Hepatocyte (in vitro differentiated cells): ENCODE measurements around the gene DMXL1. TPM values are rescaled to one million over a fixed set of nuclear protein-coding genes. Genes with fewer than 3 reads are reported as not detected.
"Not testable (repeated sequence)": the region's sequence is repeated elsewhere in the genome, so short reads cannot be mapped to it uniquely, and the experiment has no call there.

Source experiments
- DNase-seq: peaks from one replicate; pipeline ENCODE4 v3.0.0-alpha.2; 2016; ENCODE audit warnings: low spot score
- H2AFZ ChIP-seq: fragments of 200-600 bp; sonication (generic); 2 replicates; pipeline ENCODE4 v1.6.0; 2016; ENCODE audit warnings: antibody characterized with exemption, mild to moderate bottlenecking
- H3K27ac ChIP-seq: fragments of 200-600 bp; sonication (generic); 2 replicates; pipeline ENCODE4 v1.5.1; 2016; ENCODE audit warnings: mild to moderate bottlenecking
- H3K27me3 ChIP-seq: fragments of 200-600 bp; sonication (generic); 2 replicates; pipeline ENCODE4 v1.6.1; 2016
- H3K36me3 ChIP-seq: fragments of 200-600 bp; sonication (generic); replicated peaks from 2 replicates; pipeline ENCODE4 v1.5.1; 2016; ENCODE audit warnings: low read depth; ENCODE audit not compliant: insufficient read depth
- H3K4me1 ChIP-seq: fragments of 200-600 bp; sonication (generic); 2 replicates; pipeline ENCODE4 v1.5.1; 2016; ENCODE audit warnings: mild to moderate bottlenecking, moderate library complexity; ENCODE audit not compliant: insufficient read depth
- H3K4me2 ChIP-seq: fragments of 200-600 bp; sonication (generic); 2 replicates; pipeline ENCODE4 v1.6.0; 2016
- H3K4me3 ChIP-seq: fragments of 200-600 bp; sonication (generic); 2 replicates; pipeline ENCODE4 v1.5.1; 2016; ENCODE audit warnings: mild to moderate bottlenecking
- H3K79me2 ChIP-seq: fragments of 200-600 bp; sonication (generic); 2 replicates; pipeline ENCODE4 v1.6.0; 2017; ENCODE audit warnings: mild to moderate bottlenecking
- H3K9me2 ChIP-seq: fragments of 200-600 bp; sonication (generic); replicated peaks from 2 replicates; pipeline ENCODE4 v1.6.0; 2017; ENCODE audit warnings: mild to moderate bottlenecking; ENCODE audit not compliant: insufficient read depth
- H3K9me3 ChIP-seq: fragments of 200-600 bp; sonication (generic); 2 replicates; pipeline ENCODE4 v1.5.1; 2016; ENCODE audit warnings: low read depth, mild to moderate bottlenecking
- H4K20me1 ChIP-seq: fragments of 200-600 bp; sonication (generic); 2 replicates; pipeline ENCODE4 v1.6.0; 2016; ENCODE audit warnings: mild to moderate bottlenecking; ENCODE audit not compliant: insufficient read depth, poor library complexity, severe bottlenecking
- CTCF ChIP-seq: fragments of 200-600 bp; sonication (generic); IDR thresholded peaks from 2 replicates; pipeline ENCODE4 v1.5.1; 2016; ENCODE audit warnings: antibody characterized with exemption, mild to moderate bottlenecking; ENCODE audit not compliant: poor library complexity
- EZH2 ChIP-seq: fragments of 200-600 bp; sonication (generic); IDR thresholded peaks from 2 replicates; pipeline ENCODE4 v1.6.1; 2016; ENCODE audit warnings: antibody characterized with exemption, mild to moderate bottlenecking, borderline replicate concordance
- EZH2phosphoT487 ChIP-seq: fragments of 200-600 bp; sonication (generic); IDR thresholded peaks from one replicate; pipeline ENCODE4 v1.6.1; 2018; ENCODE audit warnings: antibody characterized with exemption, mild to moderate bottlenecking, low read depth, moderate library complexity; ENCODE audit not compliant: unreplicated experiment, severe bottlenecking
- WGBS: methylation state at CpG from one replicate; pipeline ENCODE4 v1.1.6; 2016; ENCODE audit warnings: low lambda C conversion rate; ENCODE audit errors: missing lambda C conversion rate; 5-methylcytosine and 5-hydroxymethylcytosine counted together
- polyA plus RNA-seq: library from polyadenylated mRNA; unstranded; fragments of >200 nt; fragmentation: Nextera tagmentation; extraction: Ambion mirVana; gene quantifications from 2 replicates; pipeline ENCODE4 v1.2.1, GENCODE V29; 2016
- total RNA-seq: library from RNA; depleted of rRNA; stranded (reverse); fragments of >200 nt; gene quantifications from 2 replicates; pipeline ENCODE4 v1.2.3, GENCODE V29; 2014

DMXL1 gene
- total and polyA plus RNA-seq, 2 experiments from 2014 or later: 13.3 to 46.1 TPM

DNA sequence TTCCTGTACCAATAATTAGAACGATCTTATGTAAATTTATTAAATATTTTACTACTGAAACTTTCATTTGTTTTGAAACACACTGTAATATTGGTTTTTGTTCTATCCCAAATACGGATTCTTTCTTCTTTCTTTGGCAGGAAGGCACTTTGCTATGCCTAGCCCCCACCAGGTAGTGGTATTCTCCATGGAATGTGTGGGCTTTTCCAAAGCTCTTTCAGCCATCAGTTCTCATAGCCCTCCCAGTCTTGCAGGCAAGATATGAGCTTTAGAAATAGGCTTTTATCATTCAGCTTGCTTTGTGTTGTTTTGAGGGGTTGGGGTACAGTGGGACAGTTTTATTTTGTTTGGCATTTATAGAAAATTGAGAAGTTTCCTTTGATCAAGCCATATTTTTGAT is 107.5 kb downstream of the DMXL1 start:
- no peak for DNase-seq
- Histone ChIP-seq H3K27me3 (no peaks in the 10 kb centered on the region), H2AFZ (no peak overlapping the region), H3K27ac (no peak overlapping the region), H3K36me3 (no peaks in the 10 kb centered on the region), H3K4me3 (no peak overlapping the region), H3K4me1 (no peaks in the 10 kb centered on the region), H3K79me2 (no peaks in the 10 kb centered on the region), H3K9me3 (no peaks in the 10 kb centered on the region), H4K20me1 (no peaks in the 10 kb centered on the region), H3K4me2 (no peak overlapping the region), H3K9me2 (no peaks in the 10 kb centered on the region)
- WGBS: 98% methylated on average over 2 of the region's 2 CpGs
- no peak for TF ChIP-seq CTCF

DNA sequence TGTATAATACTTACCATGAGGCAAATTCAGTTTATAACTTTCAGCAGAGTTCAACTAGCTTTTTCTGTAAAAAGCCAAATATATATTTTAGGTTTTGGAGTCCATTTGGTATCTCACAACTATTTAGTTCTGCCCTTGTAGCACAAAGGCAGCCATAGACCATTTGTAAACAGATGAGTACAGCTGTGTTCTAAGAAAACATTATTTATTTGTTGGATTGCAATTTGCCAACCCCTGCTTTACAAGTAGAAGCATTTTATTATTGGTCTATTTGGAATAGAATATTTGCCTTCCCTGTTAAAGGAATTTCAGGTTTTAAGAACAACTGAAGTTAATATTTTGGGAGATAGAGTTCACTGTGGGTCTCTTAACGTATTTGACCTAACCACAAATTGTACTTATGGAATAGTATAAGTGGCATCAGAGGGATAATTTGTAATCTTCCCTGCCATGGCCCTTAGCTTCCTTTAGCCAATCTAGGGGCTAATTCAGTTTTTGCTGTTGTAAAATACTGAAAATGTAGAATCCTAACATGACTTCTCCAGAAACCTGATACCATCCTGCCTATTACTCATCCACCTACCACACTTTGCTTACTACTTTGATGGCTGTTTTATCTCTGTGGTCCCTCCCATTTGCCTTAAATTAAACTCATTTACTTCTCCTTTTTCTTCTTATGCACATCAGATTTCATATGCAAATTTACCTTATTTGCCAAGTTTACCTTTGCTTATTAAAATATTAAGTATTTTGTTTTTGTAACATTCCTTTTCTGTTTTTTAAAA is 109.2 kb downstream of the DMXL1 start:
- no peaks in the 10 kb centered on the region for H3K9me2 ChIP-seq
- H3K27me3 ChIP-seq: no peaks in the 10 kb centered on the region
- H2AFZ ChIP-seq: no peak overlapping the region
- 94% methylated on average over 1 of the region's 1 CpG for WGBS
- H3K27ac ChIP-seq: no peak overlapping the region
- H3K4me2 ChIP-seq: no peak overlapping the region
- no peak for DNase-seq
- H3K9me3 ChIP-seq: no peaks in the 10 kb centered on the region
- H4K20me1 ChIP-seq: no peaks in the 10 kb centered on the region
- no peak for TF ChIP-seq CTCF
- no peak for TF ChIP-seq EZH2phosphoT487
- TF ChIP-seq EZH2: no peak
- no peaks in the 10 kb centered on the region for H3K36me3 ChIP-seq
- H3K4me3 ChIP-seq: no peak overlapping the region
- H3K4me1 ChIP-seq: no peaks in the 10 kb centered on the region
- no peaks in the 10 kb centered on the region for H3K79me2 ChIP-seq

DNA sequence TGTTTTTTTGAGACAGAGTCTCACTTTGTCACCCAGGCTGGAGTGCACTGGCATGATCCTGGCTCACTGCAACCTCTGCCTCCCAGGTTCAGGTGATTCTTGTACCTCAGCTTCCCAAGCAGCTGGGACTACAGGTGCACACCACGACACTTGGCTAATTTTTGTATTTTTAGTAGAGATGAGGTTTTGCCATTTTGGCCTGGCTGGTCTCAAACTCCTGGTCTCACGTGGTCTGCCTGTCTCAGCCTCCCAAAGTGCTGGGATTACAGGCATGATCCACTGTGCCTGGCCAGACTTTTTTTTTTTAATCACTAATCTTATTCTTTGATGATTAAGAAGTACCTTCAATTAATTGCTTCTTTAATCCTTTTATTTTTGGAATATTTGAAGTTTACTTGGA is 114.6 kb downstream of the DMXL1 start:
- H3K79me2 ChIP-seq, H3K9me3 ChIP-seq, H3K36me3 ChIP-seq, H3K27ac ChIP-seq, H3K9me2 ChIP-seq, H2AFZ ChIP-seq, H3K4me3 ChIP-seq, H3K4me1 ChIP-seq, DNase-seq, H3K4me2 ChIP-seq, H3K27me3 ChIP-seq, H4K20me1 ChIP-seq: not testable (repeated sequence)
- 53% methylated on average over 2 of the region's 2 CpGs for WGBS

DNA sequence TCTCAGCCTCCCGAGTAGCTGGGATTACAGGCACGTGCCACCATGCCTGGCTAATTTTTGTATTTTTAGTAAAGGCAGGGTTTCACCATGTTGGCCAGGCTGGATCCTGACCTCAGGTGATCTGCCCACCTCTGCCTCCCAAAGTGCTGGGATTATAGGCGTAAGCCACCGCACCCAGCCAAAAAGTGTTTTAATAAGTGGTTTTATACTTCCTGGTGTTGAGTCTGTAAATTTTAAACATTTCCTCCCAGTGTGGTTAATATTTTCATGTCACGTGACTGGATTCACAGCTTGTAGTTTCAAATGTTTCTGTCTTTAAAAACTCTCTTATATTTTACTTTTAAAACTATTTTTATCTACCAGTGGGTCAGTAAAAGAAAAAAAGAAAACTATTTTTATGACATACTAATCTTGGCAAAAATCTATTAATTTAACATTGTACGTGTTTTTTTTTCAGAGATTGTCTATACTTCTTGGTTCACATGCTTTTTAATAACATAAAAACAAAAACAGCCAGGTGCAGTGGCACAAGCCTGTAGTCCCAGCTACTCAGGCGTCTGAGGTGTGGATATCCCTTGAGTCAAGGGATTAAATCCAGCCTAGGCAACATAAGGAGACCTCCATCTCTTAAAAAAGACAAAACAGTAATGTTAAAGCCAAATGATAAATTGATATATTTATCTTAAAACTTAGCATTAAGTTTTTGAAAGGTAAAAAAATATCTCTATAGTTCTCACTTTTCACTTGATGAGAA is 117.1 kb downstream of the DMXL1 start:
- no peaks in the 10 kb centered on the region for H3K36me3 ChIP-seq

More for the DNA sequence above, 117.1 kb downstream of the DMXL1 start:
- H3K4me2 ChIP-seq: no peak overlapping the region
- H3K9me3 ChIP-seq: no peaks in the 10 kb centered on the region
- H3K27me3 ChIP-seq: no peaks in the 10 kb centered on the region
- DNase-seq: no peak
- H3K9me2 ChIP-seq: no peaks in the 10 kb centered on the region
- no peak overlapping the region for H3K27ac ChIP-seq
- no peaks in the 10 kb centered on the region for H3K79me2 ChIP-seq
- no peak overlapping the region for H3K4me3 ChIP-seq
- no peaks in the 10 kb centered on the region for H4K20me1 ChIP-seq
- H2AFZ ChIP-seq: no peak overlapping the region
- H3K4me1 ChIP-seq: no peaks in the 10 kb centered on the region
- TF ChIP-seq EZH2phosphoT487: no peak
- TF ChIP-seq EZH2: no peak
- no peak for TF ChIP-seq CTCF
- 95% methylated on average over 7 of the region's 7 CpGs for WGBS
